Fibroblast of the aortic adventitia (primary cell): ENCODE measurements around the gene SCGB1C2. TPM values are rescaled to one million over a fixed set of nuclear protein-coding genes. Genes with fewer than 3 reads are reported as not detected.

Experiments used
- DNase-seq: peaks from one replicate; pipeline ENCODE4 v3.0.0-alpha.2; 2010; ENCODE audit warnings: low read depth
- H3K4me3 ChIP-seq: 2 replicates; pipeline ENCODE4 v1.5.1; 2011; ENCODE audit warnings: low read depth, mild to moderate bottlenecking, control low read depth, low read length, moderate library complexity
- total RNA-seq: library from RNA; depleted of rRNA; stranded (reverse); fragments of >200 nt; gene quantifications from 2 replicates; pipeline ENCODE4 v1.2.3, GENCODE V29; 2012; ENCODE audit warnings: low replicate concordance
- TF ChIP-seq, protein P1 (sequence below): IDR thresholded peaks from 2 replicates; pipeline ENCODE4 v1.5.1; 2011; ENCODE audit warnings: mild to moderate bottlenecking, low read length, control low read depth, inconsistent platforms; ENCODE audit not compliant: insufficient read depth

The SCGB1C2 gene
- total RNA-seq, 1 donor: not detected

DNA sequence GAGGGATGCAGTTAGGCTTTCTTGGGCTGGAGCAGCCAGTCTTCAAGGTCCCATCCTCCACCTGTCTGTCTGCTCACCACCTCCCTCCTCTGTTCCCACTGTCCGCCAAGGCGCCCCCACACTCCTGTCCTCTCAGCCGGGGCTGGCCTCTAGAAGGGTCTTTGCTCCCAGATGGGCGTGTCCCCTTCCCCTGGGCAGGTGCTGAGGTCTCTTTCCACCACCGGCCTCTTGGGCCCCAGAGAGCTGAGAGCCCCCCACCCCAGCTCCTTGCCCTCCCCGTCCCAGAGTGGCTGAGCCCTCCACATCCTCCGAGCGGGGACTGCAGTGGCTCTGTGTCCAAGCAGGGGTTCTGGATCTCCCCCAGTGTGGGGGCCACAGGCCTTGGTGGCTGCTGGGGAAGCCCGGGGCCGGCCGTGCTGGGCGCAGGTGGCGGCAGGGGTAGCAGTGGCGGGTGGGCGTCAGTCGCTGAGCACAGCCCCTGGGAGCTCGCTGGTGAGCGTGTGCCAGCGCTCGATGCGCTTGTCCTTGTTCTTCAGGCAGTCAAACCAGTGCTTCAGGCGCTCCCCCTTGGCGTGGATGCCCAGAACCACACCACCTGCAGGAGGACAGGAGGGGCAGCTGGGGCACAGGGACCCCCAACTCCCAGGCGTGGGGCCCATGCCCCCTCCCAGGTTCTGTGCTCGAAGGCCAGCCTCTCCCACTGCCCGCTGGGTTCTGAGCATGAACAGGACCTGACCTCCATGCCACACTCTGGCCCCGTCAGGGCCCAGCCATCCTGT is 9.8 kb downstream of the SCGB1C2 start:
- no peak overlapping the region for H3K4me3 ChIP-seq
- TF ChIP-seq, protein P1, sequence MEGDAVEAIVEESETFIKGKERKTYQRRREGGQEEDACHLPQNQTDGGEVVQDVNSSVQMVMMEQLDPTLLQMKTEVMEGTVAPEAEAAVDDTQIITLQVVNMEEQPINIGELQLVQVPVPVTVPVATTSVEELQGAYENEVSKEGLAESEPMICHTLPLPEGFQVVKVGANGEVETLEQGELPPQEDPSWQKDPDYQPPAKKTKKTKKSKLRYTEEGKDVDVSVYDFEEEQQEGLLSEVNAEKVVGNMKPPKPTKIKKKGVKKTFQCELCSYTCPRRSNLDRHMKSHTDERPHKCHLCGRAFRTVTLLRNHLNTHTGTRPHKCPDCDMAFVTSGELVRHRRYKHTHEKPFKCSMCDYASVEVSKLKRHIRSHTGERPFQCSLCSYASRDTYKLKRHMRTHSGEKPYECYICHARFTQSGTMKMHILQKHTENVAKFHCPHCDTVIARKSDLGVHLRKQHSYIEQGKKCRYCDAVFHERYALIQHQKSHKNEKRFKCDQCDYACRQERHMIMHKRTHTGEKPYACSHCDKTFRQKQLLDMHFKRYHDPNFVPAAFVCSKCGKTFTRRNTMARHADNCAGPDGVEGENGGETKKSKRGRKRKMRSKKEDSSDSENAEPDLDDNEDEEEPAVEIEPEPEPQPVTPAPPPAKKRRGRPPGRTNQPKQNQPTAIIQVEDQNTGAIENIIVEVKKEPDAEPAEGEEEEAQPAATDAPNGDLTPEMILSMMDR: no peak
- no peak for DNase-seq

DNA sequence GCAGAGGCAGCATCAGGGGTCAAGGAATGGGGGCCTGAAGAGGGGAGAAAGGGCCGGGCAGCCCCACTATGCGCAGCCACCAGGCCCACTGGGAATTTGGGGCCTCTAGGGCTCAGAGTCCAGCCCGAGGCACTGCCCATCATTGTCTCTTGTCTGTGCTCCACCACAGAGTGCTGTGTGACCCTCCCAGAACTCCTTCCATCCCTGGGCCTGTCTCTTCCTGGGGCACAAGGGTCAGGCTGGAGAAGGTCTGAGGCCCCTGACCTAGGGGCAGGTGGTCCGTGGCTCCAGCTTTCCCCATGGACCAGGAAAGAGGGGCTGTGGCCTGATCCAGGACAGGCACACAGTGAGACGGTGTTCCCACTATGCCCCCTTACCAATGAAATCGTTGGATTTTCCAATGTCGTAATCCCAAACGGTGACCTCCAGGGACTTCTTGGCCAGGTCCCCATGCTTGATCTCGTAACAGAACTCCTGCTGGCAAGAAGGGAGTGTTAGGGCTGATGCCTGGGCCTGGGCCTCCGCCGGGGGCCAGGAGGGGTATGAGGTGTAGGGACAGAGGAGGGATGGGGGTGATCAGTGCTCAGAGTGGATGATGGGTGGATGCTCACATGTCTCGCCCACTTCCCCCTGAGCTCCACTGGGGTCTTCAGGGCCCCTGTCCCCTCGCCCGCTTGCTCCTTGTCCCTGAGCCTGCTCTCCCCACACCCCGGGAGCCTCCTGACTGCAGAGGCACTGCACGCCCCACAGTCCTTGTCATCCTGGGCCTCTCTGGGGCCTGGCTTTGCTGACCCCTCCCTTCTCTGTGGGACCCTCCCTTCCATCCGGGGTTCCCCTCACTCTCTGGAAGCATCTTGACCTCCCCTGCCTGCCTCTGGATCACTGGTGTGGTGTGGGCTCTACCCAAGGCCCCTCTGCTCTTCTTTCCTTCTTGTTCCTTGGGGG is 10.7 kb downstream of the SCGB1C2 start:
- DNase-seq: no peak
- TF ChIP-seq, protein P1: no peak
- no peak overlapping the region for H3K4me3 ChIP-seq

DNA sequence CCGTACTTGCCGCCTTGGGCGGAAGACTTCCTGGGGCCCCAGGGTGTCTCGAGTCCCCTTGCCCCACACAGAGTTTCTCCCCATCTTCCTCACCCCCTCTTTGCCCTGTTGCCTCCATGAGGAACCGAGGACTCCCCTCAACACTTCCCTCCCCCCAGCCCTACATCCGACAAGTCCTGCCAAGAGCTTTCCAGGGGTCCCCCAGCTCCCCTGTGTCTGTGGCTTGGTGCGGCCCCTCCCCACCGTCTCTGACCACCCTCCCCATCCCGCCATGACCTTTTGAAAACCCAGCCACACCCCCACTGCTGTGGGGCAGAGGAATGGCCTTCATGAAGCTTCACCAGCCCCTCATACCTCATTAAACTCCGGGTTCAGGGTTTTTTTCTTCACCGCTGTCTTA is 11.4 kb downstream of the SCGB1C2 start:
- TF ChIP-seq, protein P1: no peak
- no peak for DNase-seq
- H3K4me3 ChIP-seq: no peak overlapping the region

DNA sequence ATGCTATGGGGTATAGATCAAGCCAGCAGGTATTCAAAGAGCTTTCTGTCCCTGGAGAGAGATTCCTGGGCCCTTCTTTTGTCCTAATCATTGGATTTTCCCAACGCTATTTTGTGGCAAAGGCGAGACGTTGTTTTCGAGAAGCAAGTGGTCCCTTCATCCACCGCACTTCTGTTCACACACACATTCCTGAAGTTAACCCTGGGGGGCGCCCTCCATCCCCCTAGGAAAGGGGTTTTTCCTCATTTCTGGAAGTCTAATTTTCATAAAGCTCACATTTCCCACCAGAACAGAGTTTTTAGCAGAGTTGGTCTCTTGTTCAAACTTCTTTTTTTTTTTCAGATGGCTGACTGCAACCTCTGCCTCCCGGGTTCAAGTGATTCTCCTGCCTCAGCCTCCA is 11.9 kb downstream of the SCGB1C2 start:
- H3K4me3 ChIP-seq: no peak overlapping the region
- no peak for DNase-seq
- TF ChIP-seq, protein P1: no peak

DNA sequence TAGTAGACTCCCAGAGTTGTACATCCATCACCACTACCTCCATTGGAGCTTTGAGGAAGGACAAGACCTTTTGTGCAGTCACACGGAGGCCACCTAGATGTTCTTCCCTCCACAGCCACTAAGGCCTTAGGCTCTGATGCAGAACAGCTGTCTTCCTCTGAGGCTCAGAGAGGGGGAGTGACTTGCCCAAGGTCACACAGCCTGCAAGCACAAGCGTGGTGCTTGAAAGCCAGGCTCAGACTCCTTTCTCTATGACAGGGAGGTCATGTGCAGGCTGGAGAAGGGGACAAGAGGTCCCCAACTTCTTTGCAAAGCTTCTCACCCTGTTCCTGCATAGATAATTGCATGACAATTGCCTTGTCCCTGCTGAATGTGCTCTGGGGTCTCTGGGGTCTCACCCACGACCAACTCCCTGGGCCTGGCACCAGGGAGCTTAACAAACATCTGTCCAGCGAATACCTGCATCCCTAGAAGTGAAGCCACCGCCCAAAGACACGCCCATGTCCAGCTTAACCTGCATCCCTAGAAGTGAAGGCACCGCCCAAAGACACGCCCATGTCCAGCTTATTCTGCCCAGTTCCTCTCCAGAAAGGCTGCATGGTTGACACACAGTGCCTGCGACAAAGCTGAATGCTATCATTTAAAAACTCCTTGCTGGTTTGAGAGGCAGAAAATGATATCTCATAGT is 12.7 kb downstream of the SCGB1C2 start:
- DNase-seq: no peak
- TF ChIP-seq, protein P1: no peak
- H3K4me3 ChIP-seq: no peak overlapping the region

DNA sequence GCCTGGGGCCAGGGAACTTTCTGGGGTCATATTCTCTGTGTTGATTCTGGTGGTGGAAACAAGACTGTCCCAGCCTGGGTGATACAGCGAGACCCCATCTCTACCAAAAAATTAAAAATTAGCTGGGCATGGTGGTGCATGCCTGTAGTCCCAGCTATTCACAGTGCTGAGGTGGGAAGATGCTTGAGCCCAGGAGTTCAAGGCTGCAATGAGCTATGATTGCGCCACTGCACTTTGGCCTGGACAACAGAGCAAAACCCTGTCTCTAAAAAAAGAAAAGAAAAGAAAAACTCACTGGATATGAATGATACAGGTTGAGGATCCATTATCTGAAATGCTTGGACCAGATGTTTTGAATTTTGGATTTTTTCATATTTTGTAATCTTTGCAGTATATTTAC is 13.6 kb downstream of the SCGB1C2 start:
- H3K4me3 ChIP-seq: no peak overlapping the region
- TF ChIP-seq, protein P1: no peak
- DNase-seq: no peak
